AG09319 (cell line): ENCODE results near the gene MCL1.

Experiments used
- DNase-seq: peaks from one replicate; pipeline ENCODE4 v3.0.0-alpha.2; 2010; ENCODE audit warnings: low read depth; ENCODE audit errors: extremely low read depth
- CTCF ChIP-seq: IDR thresholded peaks from 2 replicates; pipeline ENCODE4 v1.5.1; 2011; ENCODE audit warnings: low read depth, mild to moderate bottlenecking, inconsistent platforms, low read length, moderate library complexity

The MCL1 gene

GRCh38 chr1:150559656-150560010 lies 19.8 kb downstream of the MCL1 start:
- TF ChIP-seq CTCF, result no peak
- no peak for DNase-seq

- DNase-seq, result no peak
- TF ChIP-seq CTCF, result no peak
These were observed 20.4 kb downstream of the MCL1 start for GRCh38 chr1:150558761-150559655.

GRCh38 chr1:150558303-150558704 lies 21.1 kb downstream of the MCL1 start:
- no peak for DNase-seq
- no peak for TF ChIP-seq CTCF

GRCh38 chr1:150557813-150558212 lies 21.6 kb downstream of the MCL1 start:
- TF ChIP-seq CTCF, result no peak
- DNase-seq, result no peak

GRCh38 chr1:150557065-150557600 lies 22.3 kb downstream of the MCL1 start:
- no peak for TF ChIP-seq CTCF

GRCh38 chr1:150555971-150556865 lies 23.2 kb downstream of the MCL1 start:
- TF ChIP-seq CTCF, result no peak

More at GRCh38 chr1:150557065-150557600, 22.3 kb downstream of the MCL1 start:
- no peak for DNase-seq

More at GRCh38 chr1:150555971-150556865, 23.2 kb downstream of the MCL1 start:
- DNase-seq, result no peak
